Right hindlimb (tissue), 1 donor: ENCODE measurements around the gene CSTF2.

Experiments used
- DNase-seq: peaks from one replicate; pipeline ENCODE4 v3.0.0-alpha.2; 2018

CSTF2 gene

GRCh38 chrX:100871594-100872560, 51.7 kb downstream of the CSTF2 start:
- DNase-seq, result no peak

- no peak for DNase-seq
Observed at GRCh38 chrX:100874325-100874724, 54.1 kb downstream of the CSTF2 start, which contains the start of gene NOX1. TSS of gene NOX1 (minus strand) at chrX:100874359. CDS start at chrX:100874139, 220 bp downstream.

GRCh38 chrX:100880368-100880767, 60.2 kb downstream of the CSTF2 start:
- DNase-seq, result no peak

GRCh38 chrX:100883654-100884053, 63.5 kb downstream of the CSTF2 start:
- DNase-seq, result no peak
